Activated CD8-positive, alpha-beta memory T cell treated with anti-CD3 and anti-CD28 coated beads, Interleukin-2, amount 50 U/mL, for 4 hours (primary cell): ENCODE results near the gene PLXNC1.

Source experiments
- DNase-seq: peaks from one replicate; pipeline ENCODE4 v3.0.0-alpha.2; 2020

The PLXNC1 gene

GRCh38 chr12:94269316-94269999, 121.1 kb downstream of the PLXNC1 start:
- DNase-seq, result no peak

DNA sequence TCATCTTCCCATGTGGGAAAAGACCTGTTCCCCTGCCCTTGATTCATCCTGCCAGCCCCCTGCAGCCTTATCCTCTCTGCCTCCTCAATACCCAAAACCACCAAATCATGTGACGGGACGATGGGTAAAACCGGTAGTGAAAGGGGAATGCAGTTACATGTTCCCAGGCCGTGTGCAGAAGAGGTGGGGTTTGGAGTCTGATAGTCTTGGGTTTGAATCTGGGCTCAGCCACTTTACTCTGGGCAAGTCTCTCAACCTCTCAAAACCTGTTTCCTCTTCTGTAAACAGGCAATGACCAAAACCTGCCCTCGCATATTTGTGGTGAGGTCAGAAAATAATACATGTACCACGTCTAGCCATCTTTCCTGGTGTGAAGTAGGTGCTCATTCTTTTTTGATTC, 123.0 kb downstream of the PLXNC1 start:
- no peak for DNase-seq

GRCh38 chr12:94272280-94272679, 123.9 kb downstream of the PLXNC1 start:
- no peak for DNase-seq

GRCh38 chr12:94273272-94273671, 124.9 kb downstream of the PLXNC1 start:
- no peak for DNase-seq

DNA sequence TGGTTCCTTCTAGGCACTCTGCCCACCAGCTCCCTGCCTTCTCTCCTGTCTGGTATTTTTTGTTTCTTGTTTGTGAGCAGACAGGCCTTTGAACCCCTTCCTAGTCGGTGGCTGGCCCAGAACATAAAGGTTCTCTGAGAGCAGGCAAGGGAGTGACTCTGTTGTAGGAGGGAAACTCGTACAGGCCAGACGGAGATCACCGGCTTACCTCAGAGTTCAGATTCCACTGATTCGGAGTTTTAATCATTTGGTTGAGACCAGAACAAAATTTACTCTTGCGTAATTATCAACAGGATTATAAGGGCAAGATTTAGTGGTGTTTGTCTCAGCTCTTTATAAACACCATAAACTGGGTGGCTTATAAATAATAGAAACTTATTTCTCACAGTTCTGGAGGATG, 128.3 kb downstream of the PLXNC1 start:
- DNase-seq, result no peak

GRCh38 chr12:94277426-94278000, 129.1 kb downstream of the PLXNC1 start:
- DNase-seq, result no peak

- DNase-seq, result no peak
Measured at GRCh38 chr12:94280063-94280462, 131.7 kb downstream of the PLXNC1 start.

DNA sequence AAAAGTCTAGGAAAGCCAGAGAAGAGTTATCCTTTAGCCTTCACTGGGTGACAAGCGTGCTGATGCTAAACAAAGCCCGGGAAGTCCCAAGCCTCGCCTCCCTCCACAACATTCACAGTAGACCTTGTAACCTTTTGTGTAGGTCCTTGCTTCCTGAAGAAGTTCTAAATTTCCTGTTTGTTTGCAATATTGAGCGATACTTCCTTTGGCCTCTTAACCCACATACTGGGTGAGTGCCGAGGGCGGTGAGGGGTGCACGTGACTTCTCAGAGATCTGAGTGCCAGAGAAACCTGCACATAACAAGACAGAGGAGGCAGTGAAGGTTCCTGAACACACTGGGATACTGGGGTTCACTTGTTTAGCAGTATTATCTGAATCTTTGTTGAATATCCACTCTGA, 134.3 kb downstream of the PLXNC1 start:
- peak; percentile 28 for DNase-seq

- no peak for DNase-seq
Measured at GRCh38 chr12:94284046-94284445, 135.7 kb downstream of the PLXNC1 start.

DNA sequence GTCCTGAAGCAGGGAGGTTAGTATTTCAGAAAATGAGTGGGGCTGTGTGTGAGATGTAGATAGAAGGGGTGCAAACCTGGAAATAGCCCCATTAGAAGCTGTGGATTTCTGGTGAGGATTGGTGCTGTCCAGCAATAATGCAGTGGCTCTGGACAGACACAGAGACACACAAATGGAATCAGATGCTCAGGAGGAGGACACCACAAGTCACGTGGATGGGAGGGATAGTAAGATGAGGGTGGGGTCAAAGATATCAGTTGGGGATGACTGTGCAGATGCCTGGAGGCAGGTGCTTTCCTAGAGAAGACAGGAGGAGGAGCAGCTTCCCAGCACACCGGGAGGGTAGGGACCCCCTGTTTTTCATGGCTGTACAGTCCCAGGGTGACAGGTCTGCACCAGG, 136.5 kb downstream of the PLXNC1 start:
- DNase-seq, result no peak

DNA sequence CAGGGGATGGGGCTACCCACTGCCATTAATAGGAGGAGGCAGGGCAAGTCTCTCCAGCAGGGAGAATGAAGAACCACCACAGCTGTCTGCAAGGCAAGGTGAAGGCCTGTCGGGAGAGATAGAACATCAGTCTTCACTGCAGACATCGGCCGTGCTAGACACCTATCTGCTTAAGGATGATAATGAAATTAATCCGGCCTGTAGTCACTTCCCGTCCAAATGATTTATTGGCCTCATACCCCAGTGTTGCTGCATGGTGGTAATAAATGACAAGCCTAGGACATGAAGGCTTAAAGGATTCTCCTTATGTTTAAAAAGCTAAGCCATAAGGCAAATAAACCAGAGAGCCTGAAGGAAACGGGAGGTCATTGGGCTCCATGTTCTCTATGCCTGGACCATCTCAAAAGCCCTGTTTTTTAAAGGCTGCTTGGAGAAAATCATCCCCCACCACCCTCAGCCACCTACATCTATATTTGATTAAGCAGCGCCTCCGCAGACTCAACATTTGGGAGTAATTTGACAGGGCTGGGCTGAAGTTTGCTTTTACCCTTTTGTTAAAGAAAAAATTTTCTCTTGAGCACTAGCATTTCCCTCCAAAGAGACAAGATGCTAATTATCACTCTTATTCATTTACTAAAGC, 137.7 kb downstream of the PLXNC1 start:
- no peak for DNase-seq

GRCh38 chr12:94286583-94287244, 138.3 kb downstream of the PLXNC1 start:
- DNase-seq, result no peak

DNA sequence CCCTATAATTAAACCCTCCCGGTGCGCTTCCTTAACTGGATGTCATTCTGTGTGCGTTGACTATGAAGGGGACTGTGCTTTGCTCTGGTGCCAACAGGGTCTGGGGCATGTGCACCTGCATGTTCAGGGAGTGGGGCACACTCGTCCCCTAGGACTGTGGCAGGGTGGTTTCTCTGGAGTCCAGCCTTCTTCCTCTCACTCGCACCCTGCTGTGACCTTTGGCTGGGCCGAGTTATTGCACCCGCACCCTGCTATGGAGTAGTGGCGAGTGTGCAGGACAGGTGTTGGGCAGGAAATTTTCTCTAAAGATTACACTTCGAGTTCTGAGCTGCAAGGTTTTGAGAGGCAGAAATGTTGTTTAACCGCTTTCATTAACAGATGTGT, 138.9 kb downstream of the PLXNC1 start:
- DNase-seq, result no peak

GRCh38 chr12:94289461-94290312, 141.3 kb downstream of the PLXNC1 start:
- DNase-seq, result no peak

DNA sequence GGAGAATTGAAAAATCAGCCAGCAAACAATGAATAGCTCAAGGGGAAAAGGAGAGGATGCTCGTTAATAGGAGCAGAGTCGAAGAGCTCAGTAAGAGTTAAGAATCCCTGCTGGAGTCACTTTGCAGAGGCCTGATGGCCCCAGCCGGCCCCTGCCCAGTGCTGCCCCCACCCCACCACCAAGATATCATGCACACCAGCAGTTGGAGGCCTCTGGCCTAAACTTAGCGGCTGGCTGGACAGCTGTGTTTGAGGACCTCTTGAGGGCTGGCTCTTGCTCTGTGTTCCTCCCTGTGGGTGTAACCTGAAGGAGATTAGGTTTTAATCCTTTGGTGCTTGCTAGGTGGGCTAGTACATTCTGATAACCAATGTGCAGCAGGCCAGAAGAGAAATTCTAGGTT, 142.0 kb downstream of the PLXNC1 start:
- no peak for DNase-seq

DNA sequence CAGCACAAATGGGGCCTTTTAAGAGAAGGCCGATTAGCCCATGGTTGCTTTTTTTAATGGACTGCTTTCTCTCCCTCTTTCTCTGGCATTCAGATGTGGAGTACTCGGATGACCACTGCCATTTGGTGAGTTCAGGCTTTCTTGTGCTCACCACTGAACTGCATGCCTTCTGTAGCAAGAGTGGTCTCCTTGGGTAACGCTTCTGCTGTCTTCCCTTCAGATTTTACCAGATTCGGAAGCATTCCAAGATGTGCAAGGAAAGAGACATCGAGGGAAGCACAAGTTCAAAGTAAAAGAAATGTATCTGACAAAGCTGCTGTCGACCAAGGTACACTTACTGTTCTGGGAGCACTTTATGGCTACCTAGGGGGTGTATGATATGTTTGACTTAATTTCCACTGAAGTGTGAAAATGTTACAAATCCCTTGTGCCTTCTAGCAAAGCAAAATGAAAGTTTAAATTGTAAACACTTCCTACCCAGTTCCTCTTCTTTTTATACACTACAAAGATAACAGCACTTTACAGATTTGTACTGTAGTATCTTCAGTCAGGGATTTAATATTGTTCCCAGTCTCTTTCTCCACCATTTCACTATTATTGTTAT, 148.8 kb downstream of the PLXNC1 start:
- no peak for DNase-seq

DNA sequence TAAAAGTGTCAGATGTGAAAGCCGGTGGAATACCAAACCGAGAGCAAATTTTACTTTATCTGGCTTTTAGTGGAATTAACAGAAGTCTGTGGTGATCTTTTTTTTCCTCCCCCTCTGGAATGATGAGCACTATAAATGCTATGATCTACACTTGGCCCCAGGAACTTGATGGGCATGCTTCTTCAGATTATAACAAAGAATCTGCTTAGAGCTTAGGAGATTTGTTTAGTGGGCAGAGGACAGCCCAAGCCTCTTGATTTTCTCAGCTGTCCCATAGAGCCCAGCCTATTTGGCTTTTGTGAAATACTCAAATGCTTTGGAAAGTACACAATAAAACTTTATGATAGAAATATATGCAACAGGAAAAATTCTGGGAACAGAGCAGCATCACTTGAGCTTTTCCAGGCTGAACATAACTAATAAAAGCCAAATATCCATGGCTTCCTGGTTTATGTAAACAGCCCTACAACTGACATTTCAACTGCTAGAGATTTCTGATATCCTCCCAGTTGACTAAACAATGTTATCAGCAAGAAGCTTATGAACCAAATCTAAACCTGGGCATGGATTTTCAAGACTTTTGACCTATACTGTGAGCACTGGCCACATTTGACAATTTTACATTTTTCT, 149.6 kb downstream of the PLXNC1 start:
- DNase-seq, result no peak

DNA sequence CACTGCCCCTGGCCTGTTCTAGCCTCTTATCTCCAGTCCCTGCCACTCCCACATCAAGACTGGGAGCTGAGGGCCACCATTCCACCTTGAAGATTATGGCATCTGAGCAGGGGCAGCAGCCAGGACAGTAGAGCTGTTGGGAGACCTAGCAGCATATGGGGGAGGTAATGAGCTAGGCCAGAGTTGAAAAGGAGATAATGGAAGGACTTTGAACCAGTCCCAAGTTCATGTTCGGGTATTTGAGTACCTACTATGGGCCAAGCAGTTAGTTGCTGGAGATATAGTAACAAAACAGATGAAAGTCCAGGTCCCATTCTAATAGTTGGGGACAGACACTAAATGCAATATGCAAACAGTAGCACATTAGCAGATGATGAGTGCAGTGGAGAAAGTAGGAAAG, 151.5 kb downstream of the PLXNC1 start:
- no peak for DNase-seq

DNA sequence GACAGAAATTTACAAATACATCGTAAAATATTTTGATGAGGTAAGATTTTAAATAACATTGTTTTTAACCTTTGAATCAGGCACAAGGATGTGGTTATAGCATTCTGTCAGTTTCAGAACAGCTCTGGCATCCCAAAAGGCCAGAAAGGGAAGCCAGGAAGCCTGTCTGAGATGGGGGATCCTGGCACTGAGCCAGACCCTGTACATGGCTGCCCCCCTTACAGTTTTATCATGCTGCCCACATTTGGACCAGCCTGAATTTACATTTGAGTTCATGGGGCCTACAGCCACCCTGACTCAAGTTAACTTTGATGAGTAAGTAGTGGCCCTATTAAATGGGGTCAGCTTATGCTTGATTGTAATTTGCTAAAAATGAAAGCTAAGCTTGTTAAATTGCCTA, 155.6 kb downstream of the PLXNC1 start:
- no peak for DNase-seq

DNA sequence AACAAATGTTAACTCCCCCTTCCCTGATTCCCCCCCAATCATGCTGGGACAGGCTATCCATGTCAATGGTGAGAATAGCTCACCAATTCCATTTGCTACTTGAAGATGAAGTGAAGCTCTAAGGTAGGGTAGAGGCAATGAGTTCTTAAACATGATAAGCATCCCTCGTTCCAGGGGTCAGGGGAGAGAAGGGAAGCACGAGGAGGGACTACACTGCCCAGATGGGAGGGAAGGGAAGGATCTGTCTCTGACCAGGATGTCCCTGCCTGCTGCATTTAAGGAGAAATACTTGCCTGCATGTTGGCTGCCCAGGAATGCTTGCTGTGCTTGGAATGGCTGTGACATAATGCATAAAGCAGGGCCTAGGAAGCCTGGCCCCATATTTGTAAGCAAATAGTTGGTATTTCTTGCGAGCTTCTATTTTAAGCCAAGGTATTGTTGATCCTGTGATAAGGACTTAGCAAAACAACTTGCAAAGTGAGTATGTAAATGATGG, 156.2 kb downstream of the PLXNC1 start:
- no peak for DNase-seq

- no peak for DNase-seq
Measured at GRCh38 chr12:94305130-94305957, 157.0 kb downstream of the PLXNC1 start.
